Rectal smooth muscle tissue (tissue), 1 donor: ENCODE results near the gene PPOX.

Experiments used
- H3K27ac ChIP-seq: one replicate; pipeline ENCODE4 v1.7.0; 2013; ENCODE audit warnings: low read depth, low read length, inconsistent platforms
- H3K27me3 ChIP-seq: one replicate; pipeline ENCODE4 v1.7.0; 2013; ENCODE audit warnings: low read length; ENCODE audit not compliant: control insufficient read depth, insufficient read depth
- H3K36me3 ChIP-seq: one replicate; pipeline ENCODE4 v1.7.0; 2013; ENCODE audit warnings: low read length; ENCODE audit not compliant: control insufficient read depth, insufficient read depth
- H3K4me1 ChIP-seq: one replicate; pipeline ENCODE4 v1.7.0; 2013; ENCODE audit warnings: low read length; ENCODE audit not compliant: control insufficient read depth, insufficient read depth
- H3K4me3 ChIP-seq: one replicate; pipeline ENCODE4 v1.7.0; 2013; ENCODE audit warnings: low read length
- H3K9ac ChIP-seq: one replicate; pipeline ENCODE4 v1.7.0; 2013; ENCODE audit warnings: low read length

The PPOX gene

DNA sequence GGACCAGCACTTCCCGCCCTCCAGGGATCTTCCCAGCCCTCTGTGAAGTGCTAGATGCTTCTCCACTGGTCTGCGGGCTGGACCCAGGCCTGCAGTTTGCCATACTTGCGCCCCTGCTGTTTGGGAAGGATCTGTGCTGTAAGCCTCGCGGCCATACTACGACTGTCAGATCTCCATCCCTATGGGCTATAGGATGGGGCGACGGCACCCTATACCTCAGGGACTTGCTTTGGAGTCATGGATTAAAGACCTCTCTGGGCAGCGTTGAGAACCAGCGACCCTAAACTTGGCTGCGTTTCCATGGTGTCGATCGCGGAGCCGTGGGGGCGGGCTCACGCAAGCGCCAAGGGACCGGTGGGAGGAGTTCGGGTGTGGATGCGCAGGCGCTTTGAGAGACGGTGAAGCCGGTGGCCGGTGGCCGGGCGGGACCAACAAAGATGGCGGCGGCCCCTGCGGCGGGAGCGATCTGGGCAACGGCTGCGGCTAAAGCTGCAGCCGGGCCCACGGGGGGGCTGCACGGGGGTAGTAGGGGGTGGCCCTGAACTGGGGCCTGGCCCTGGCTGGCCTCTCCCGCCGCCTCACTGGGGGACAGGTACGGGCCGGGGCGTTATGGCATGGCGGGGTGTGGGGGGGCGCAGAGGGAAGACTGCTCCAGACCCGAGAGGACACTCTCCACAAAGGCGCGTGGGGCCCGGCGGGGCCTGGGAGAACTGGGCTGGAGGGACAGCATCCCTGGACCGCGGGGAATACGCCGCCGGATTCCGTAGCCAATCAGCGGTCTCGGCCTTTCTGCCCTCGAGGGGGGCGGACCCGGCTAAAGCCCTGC lies 6.9 kb upstream of the PPOX start, which contains the start of gene USP21:
Gene USP21 (plus strand): TSS at position 414 of the 826 bp plus-strand sequence. CDS start 1,141 bp downstream, outside the sequence.
- peaks cover 6% of the 10 kb centered on the region for H3K36me3 ChIP-seq
- no peaks in the 10 kb centered on the region for H3K27me3 ChIP-seq
- H3K4me1 ChIP-seq = peaks cover 10% of the 10 kb centered on the region
- H3K27ac ChIP-seq = peak within 1 kb of the TSS; percentile 85
- peak within 1 kb of the TSS; percentile 92 for H3K4me3 ChIP-seq
- peak within 1 kb of the TSS; percentile 85 for H3K9ac ChIP-seq

GRCh38 chr1:161159913-161160243 lies 6.3 kb upstream of the PPOX start:
- Histone ChIP-seq H3K36me3 (peaks cover 6% of the 10 kb centered on the region), H3K9ac (peak overlapping the region; percentile 85), H3K4me1 (peaks cover 10% of the 10 kb centered on the region)

GRCh38 chr1:161160671-161161145 lies 5.5 kb upstream of the PPOX start:
- H3K9ac ChIP-seq = no peak overlapping the region
- peaks cover 10% of the 10 kb centered on the region for H3K4me1 ChIP-seq
- peaks cover 6% of the 10 kb centered on the region for H3K36me3 ChIP-seq
- H3K4me3 ChIP-seq = no peak overlapping the region
- no peaks in the 10 kb centered on the region for H3K27me3 ChIP-seq
- no peak overlapping the region for H3K27ac ChIP-seq

More at GRCh38 chr1:161159913-161160243, 6.3 kb upstream of the PPOX start:
- Histone ChIP-seq H3K27ac (peak overlapping the region; percentile 85), H3K4me3 (peak overlapping the region; percentile 92), H3K27me3 (no peaks in the 10 kb centered on the region)

DNA sequence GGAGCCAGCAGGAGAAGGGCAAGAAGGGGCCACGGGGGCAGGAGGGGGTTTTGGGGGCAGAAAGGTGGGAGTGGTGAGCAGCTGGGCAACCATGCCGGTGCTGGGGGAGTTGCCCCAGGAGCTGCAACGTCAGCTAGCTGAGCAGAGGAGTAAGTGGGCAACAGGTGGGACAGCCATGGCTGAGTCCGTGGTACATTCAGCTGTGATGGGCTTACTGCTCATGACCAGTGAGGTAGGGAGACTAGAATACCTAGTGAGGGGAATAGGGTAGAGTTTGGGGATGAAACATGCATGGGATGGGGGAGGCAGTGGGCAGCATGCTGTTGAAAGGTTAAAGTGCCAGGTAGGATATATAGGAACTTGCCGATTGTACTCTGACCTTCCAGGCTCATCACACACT lies 4.6 kb upstream of the PPOX start:
- Histone ChIP-seq H3K27ac (no peak overlapping the region), H3K4me3 (no peak overlapping the region), H3K27me3 (no peaks in the 10 kb centered on the region), H3K4me1 (peaks cover 10% of the 10 kb centered on the region), H3K9ac (no peak overlapping the region), H3K36me3 (peaks cover 6% of the 10 kb centered on the region)

- no peak overlapping the region for H3K9ac ChIP-seq
- no peak overlapping the region for H3K27ac ChIP-seq
- peaks cover 6% of the 10 kb centered on the region for H3K36me3 ChIP-seq
- peaks cover 13% of the 10 kb centered on the region for H3K4me1 ChIP-seq
- no peaks in the 10 kb centered on the region for H3K27me3 ChIP-seq
- H3K4me3 ChIP-seq = no peak overlapping the region
These were observed 4.2 kb upstream of the PPOX start for GRCh38 chr1:161162052-161162451.

GRCh38 chr1:161162806-161163205 lies 3.4 kb upstream of the PPOX start:
- H3K27me3 ChIP-seq = no peaks in the 10 kb centered on the region
- H3K27ac ChIP-seq = no peak overlapping the region
- peaks cover 15% of the 10 kb centered on the region for H3K4me1 ChIP-seq
- H3K36me3 ChIP-seq = peaks cover 6% of the 10 kb centered on the region
- H3K9ac ChIP-seq = no peak overlapping the region
- no peak overlapping the region for H3K4me3 ChIP-seq

DNA sequence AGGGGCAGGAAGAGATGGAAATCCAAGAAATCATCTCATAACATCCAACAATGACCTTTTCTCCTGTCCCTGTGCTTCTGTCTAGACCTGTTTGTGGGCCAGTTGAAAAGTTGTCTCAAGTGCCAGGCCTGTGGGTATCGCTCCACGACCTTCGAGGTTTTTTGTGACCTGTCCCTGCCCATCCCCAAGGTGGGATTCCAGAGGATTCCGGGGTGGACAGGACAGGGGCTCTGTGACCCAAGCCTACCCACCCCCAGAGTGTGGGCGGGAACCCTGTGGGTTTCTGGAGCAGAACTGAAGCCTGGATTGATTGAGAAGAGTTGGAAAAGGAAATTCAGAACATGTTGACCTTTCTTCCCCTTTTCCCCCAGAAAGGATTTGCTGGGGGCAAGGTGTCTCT lies 2.4 kb upstream of the PPOX start:
- Histone ChIP-seq H3K27ac (no peak overlapping the region), H3K27me3 (no peaks in the 10 kb centered on the region), H3K4me3 (no peak overlapping the region), H3K4me1 (peaks cover 13% of the 10 kb centered on the region), H3K9ac (no peak overlapping the region), H3K36me3 (peaks cover 6% of the 10 kb centered on the region)

DNA sequence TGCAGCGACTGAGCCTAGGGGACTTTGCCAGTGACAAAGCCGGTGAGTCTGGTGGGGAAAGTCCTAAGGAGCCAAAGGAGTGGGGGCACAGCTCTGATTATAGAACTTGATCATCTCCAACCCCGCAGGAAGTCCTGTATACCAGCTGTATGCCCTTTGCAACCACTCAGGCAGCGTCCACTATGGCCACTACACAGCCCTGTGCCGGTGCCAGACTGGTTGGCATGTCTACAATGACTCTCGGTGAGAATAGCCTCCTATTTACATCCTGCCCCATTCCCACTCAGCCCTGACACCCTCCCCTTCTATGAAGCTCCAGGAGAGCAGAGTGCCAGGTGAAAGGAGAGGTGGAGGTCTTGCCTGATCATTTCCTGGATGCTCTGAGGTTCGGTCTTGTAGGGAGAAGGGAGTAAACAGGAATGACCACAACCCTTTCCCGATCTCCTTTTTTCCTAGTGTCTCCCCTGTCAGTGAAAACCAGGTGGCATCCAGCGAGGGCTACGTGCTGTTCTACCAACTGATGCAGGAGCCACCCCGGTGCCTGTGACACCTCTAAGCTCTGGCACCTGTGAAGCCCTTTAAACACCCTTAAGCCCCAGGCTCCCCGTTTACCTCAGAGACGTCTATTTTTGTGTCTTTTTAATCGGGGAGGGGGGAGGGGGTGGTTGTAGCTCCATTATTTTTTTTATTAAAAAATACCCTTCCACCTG lies 1.2 kb upstream of the PPOX start:
- Histone ChIP-seq H3K4me1 (peaks cover 8% of the 10 kb centered on the region), H3K9ac (no peak overlapping the region), H3K27me3 (no peaks in the 10 kb centered on the region), H3K36me3 (peaks cover 11% of the 10 kb centered on the region), H3K27ac (peak overlapping the region; percentile 87), H3K4me3 (peak overlapping the region; percentile 83)

GRCh38 chr1:161166669-161167548 lies 683 bp downstream of the PPOX start:
- no peaks in the 10 kb centered on the region for H3K27me3 ChIP-seq

DNA sequence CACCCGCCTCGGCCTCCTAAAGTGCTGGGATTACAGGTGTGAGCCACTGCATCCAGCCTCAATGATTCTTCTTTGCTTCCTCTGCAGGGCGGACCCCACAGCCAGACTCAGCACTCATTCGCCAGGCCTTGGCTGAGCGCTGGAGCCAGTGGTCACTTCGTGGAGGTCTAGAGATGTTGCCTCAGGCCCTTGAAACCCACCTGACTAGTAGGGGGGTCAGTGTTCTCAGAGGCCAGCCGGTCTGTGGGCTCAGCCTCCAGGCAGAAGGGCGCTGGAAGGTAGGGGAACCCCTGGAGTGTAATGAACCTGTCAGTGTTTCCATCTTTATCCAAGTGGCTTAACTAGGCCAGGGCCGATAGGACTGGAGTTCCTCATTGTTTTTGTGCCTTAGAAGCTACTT lies 2.7 kb downstream of the PPOX start:
- no peak overlapping the region for H3K27ac ChIP-seq
- H3K4me3 ChIP-seq = no peak overlapping the region
- peaks cover 5% of the 10 kb centered on the region for H3K4me1 ChIP-seq
- H3K36me3 ChIP-seq = peaks cover 18% of the 10 kb centered on the region
- H3K9ac ChIP-seq = no peak overlapping the region
- no peaks in the 10 kb centered on the region for H3K27me3 ChIP-seq

More at GRCh38 chr1:161166669-161167548, 683 bp downstream of the PPOX start:
- Histone ChIP-seq H3K27ac (peak overlapping the region; percentile 65), H3K9ac (peak overlapping the region; percentile 72), H3K4me3 (peak overlapping the region; percentile 95), H3K36me3 (peaks cover 21% of the 10 kb centered on the region), H3K4me1 (peaks cover 5% of the 10 kb centered on the region)

- Histone ChIP-seq H3K27me3 (no peaks in the 10 kb centered on the region), H3K4me3 (no peak overlapping the region), H3K4me1 (peaks cover 5% of the 10 kb centered on the region), H3K27ac (no peak overlapping the region), H3K9ac (no peak overlapping the region), H3K36me3 (peaks cover 32% of the 10 kb centered on the region)
These were observed 5.0 kb downstream of the PPOX start for GRCh38 chr1:161171191-161171590.

DNA sequence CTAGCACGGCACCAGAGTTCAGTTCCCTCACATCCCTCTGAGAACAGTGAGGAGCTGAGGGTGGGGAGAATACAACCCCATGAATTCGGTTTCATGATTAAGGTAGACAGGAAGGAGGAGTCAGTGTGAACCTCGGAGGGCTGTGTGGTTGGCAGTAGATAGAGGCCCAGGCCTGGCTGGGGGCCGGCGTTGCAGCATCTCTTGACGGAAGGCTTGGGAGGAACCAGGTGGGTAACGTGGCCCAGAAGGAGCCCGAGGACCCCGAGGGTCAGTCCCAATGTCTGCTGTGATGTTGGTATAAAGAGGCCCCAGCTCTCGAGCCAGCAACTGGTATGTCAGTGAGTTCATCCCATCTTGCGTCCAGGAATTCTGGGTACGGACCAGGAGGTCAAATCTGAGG lies 5.5 kb downstream of the PPOX start:
- H3K27ac ChIP-seq = no peak overlapping the region
- peaks cover 10% of the 10 kb centered on the region for H3K4me1 ChIP-seq
- H3K27me3 ChIP-seq = no peaks in the 10 kb centered on the region
- peaks cover 32% of the 10 kb centered on the region for H3K36me3 ChIP-seq
- H3K4me3 ChIP-seq = no peak overlapping the region
- no peak overlapping the region for H3K9ac ChIP-seq
